MCF 10A (cell line): ENCODE measurements around the gene ARHGEF28. TPM values are rescaled to one million over a fixed set of nuclear protein-coding genes. Genes with fewer than 3 reads are reported as not detected.
A peak's percentile ranks its signal among the peaks of the same experiment; 100 is the strongest.

Source experiments
- BruUV-seq: library from RNA; stranded (reverse); fragments of 400-500 nt; replicated peaks from 2 replicates; lab custom pipeline; 2021; lab: Mats Ljungman, UMichigan
- CTCF ChIA-PET: fragments of 300-600 bp; sonication (Branson Sonifier 250); formaldehyde crosslinking; extraction: SDS; loops from one replicate; lab custom pipeline; 2021; ENCODE audit warnings: antibody characterized with exemption, inconsistent platforms; lab: Yijun Ruan, JAX
- POLR2A ChIA-PET: fragments of 300-600, 350-650 bp; sonication (Branson Sonifier 250); formaldehyde crosslinking; extraction: SDS; loops from one replicate; lab custom pipeline; 2020; ENCODE audit warnings: antibody characterized with exemption, inconsistent platforms; lab: Yijun Ruan, JAX
- DNase-seq: peaks from one replicate; pipeline ENCODE4 v3.0.0-alpha.2; 2018; ENCODE audit not compliant: unreplicated experiment
- H3K27ac Mint-ChIP-seq: one replicate; pipeline ENCODE4 v1.8.0; 2022; ENCODE audit warnings: mild to moderate bottlenecking, low read depth, mixed read lengths; ENCODE audit not compliant: unreplicated experiment
- H3K27me3 Mint-ChIP-seq: one replicate; pipeline ENCODE4 v1.8.0; 2022; ENCODE audit warnings: mixed read lengths; ENCODE audit not compliant: insufficient read depth, unreplicated experiment
- H3K36me3 Mint-ChIP-seq: one replicate; pipeline ENCODE4 v1.8.0; 2022; ENCODE audit warnings: mild to moderate bottlenecking, moderate library complexity, mixed read lengths; ENCODE audit not compliant: insufficient read depth, unreplicated experiment
- H3K4me1 Mint-ChIP-seq: one replicate; pipeline ENCODE4 v1.8.0; 2022; ENCODE audit warnings: mixed read lengths; ENCODE audit not compliant: insufficient read depth, unreplicated experiment
- H3K4me3 Mint-ChIP-seq: one replicate; pipeline ENCODE4 v1.8.0; 2022; ENCODE audit warnings: mild to moderate bottlenecking, moderate library complexity, mixed read lengths; ENCODE audit not compliant: unreplicated experiment
- H3K9me3 Mint-ChIP-seq: one replicate; pipeline ENCODE4 v1.8.0; 2022; ENCODE audit warnings: mixed read lengths; ENCODE audit not compliant: unreplicated experiment
- CTCF ChIP-seq: fragments of 200-600 bp; IDR thresholded peaks from one replicate; pipeline ENCODE4 v1.8.0; 2022; ENCODE audit warnings: antibody characterized with exemption, mild to moderate bottlenecking; ENCODE audit not compliant: unreplicated experiment
- intact Hi-C: fragments of 100-400 bp; cut with micrococcal nuclease; formaldehyde crosslinking; loops from 2 replicates; pipeline ENCODE4 v1.14.1; 2022
- total RNA-seq: library from RNA; stranded (reverse); gene quantifications from 2 replicates; pipeline ENCODE4 v1.2.3, GENCODE V29; 2022

The ARHGEF28 gene
- total RNA-seq, 1 experiment from 2014 or later, result 34.8 TPM

GRCh38 chr5:73706963-73707362 is 81.0 kb downstream of the ARHGEF28 start:
- ChIA-PET POLR2A (no interaction called here), CTCF (interaction anchor here (0.6 to 4.4 kb wide), 4 partner anchors 14 to 115 kb away, joined by 3 to 28 read pairs (median 7); no protein-coding TSS in a partner anchor)
- H3K4me3 Mint-ChIP-seq, result no peak overlapping the region
- no peaks in the 10 kb centered on the region for H3K4me1 Mint-ChIP-seq
- TF ChIP-seq CTCF, result no peak
- no peak for DNase-seq
- H3K27me3 Mint-ChIP-seq, result no peaks in the 10 kb centered on the region
- H3K36me3 Mint-ChIP-seq, result peaks cover 15% of the 10 kb centered on the region
- no TSS peak for BruUV-seq
- H3K9me3 Mint-ChIP-seq, result no peaks in the 10 kb centered on the region
- H3K27ac Mint-ChIP-seq, result no peak overlapping the region
- intact Hi-C loops, result no loop called here

- no TSS peak for BruUV-seq
- H3K27ac Mint-ChIP-seq, result no peak overlapping the region
- H3K4me3 Mint-ChIP-seq, result no peak overlapping the region
- intact Hi-C loops, result no loop called here
- H3K36me3 Mint-ChIP-seq, result peaks cover 12% of the 10 kb centered on the region
- no peaks in the 10 kb centered on the region for H3K9me3 Mint-ChIP-seq
- DNase-seq, result peak; percentile 10
- no peaks in the 10 kb centered on the region for H3K27me3 Mint-ChIP-seq
- ChIA-PET POLR2A (interaction anchor here (1.3 kb wide), 1 partner anchor 35 kb away, joined by 3 read pairs; no protein-coding TSS in a partner anchor), CTCF (interaction anchor here (0.6 to 1.1 kb wide), 5 partner anchors 16 to 116 kb away, joined by 3 to 8 read pairs (median 3); no protein-coding TSS in a partner anchor)
- H3K4me1 Mint-ChIP-seq, result no peaks in the 10 kb centered on the region
- TF ChIP-seq CTCF, result no peak
These were observed 83.6 kb downstream of the ARHGEF28 start for GRCh38 chr5:73709536-73710129.

- Mint-ChIP-seq H3K27me3 (no peaks in the 10 kb centered on the region), H3K4me3 (no peak overlapping the region), H3K27ac (no peak overlapping the region), H3K36me3 (peaks cover 6% of the 10 kb centered on the region), H3K9me3 (no peaks in the 10 kb centered on the region), H3K4me1 (peaks cover 10% of the 10 kb centered on the region)
- no TSS peak for BruUV-seq
- intact Hi-C loops, result no loop called here
- ChIA-PET POLR2A (interaction anchor here (1.1 kb wide), 1 partner anchor 8 kb away, joined by 3 read pairs; no protein-coding TSS in a partner anchor), CTCF (interaction anchor here (0.6 to 1.3 kb wide), 4 partner anchors 9 to 87 kb away, joined by 3 read pairs; no protein-coding TSS in a partner anchor)
- TF ChIP-seq CTCF, result no peak
- no peak for DNase-seq
These were observed 90.3 kb downstream of the ARHGEF28 start for GRCh38 chr5:73716284-73716808.

GRCh38 chr5:73718762-73719161 is 92.8 kb downstream of the ARHGEF28 start:
- H3K4me1 Mint-ChIP-seq, result peaks cover 10% of the 10 kb centered on the region
- CTCF ChIA-PET, result interaction anchor here (1.1 kb wide), 1 partner anchor 26 kb away, joined by 5 read pairs; no protein-coding TSS in a partner anchor
- POLR2A ChIA-PET, result no interaction called here
- peak; percentile 25 for DNase-seq
- H3K36me3 Mint-ChIP-seq, result peaks cover 5% of the 10 kb centered on the region
- TF ChIP-seq CTCF, result no peak
- H3K27ac Mint-ChIP-seq, result no peak overlapping the region
- no peak overlapping the region for H3K4me3 Mint-ChIP-seq
- intact Hi-C loops, result no loop called here
- BruUV-seq, result no TSS peak
- H3K9me3 Mint-ChIP-seq, result no peaks in the 10 kb centered on the region
- no peaks in the 10 kb centered on the region for H3K27me3 Mint-ChIP-seq
